Mesenteric fat pad (tissue), 1 donor: ENCODE measurements around the gene TEX11. TPM values are rescaled to one million over a fixed set of nuclear protein-coding genes. Genes with fewer than 3 reads are reported as not detected.
"Not testable (repeated sequence)": the region's sequence is repeated elsewhere in the genome, so short reads cannot be mapped to it uniquely, and the experiment has no call there.

ENCODE experiments used
- DNase-seq: peaks from one replicate; pipeline ENCODE4 v3.0.0-alpha.2; 2020; ENCODE audit warnings: low spot score
- total RNA-seq: library from RNA; stranded (reverse); fragmentation: NEBNext Ultra II Directional; extraction: Animal tissue kit (Norgen Biotek cat#: 25700); gene quantifications from one replicate; pipeline ENCODE4 v1.2.1, GENCODE V29; 2021
- donor health status: DM: yes; HTN: yes; CAD: no.

TEX11 gene
- total RNA-seq, 1 donor from 2014 or later, result not detected

GRCh38 chrX:70762285-70762684 lies 146.2 kb downstream of the TEX11 start:
- DNase-seq, result no peak

GRCh38 chrX:70755850-70756249 lies 152.7 kb downstream of the TEX11 start:
- DNase-seq, result no peak

GRCh38 chrX:70754169-70754848 lies 154.2 kb downstream of the TEX11 start:
- no peak for DNase-seq

GRCh38 chrX:70733774-70734173 lies 174.7 kb downstream of the TEX11 start:
- DNase-seq, result not testable (repeated sequence)

GRCh38 chrX:70727961-70728360 lies 180.6 kb downstream of the TEX11 start:
- not testable (repeated sequence) for DNase-seq

GRCh38 chrX:70720721-70721120 lies 187.8 kb downstream of the TEX11 start:
- DNase-seq, result no peak

GRCh38 chrX:70711336-70711735 lies 197.2 kb downstream of the TEX11 start:
- not testable (repeated sequence) for DNase-seq

- DNase-seq, result no peak
Observed at GRCh38 chrX:70694339-70695122, 214.0 kb downstream of the TEX11 start.

- DNase-seq, result not testable (repeated sequence)
Observed at GRCh38 chrX:70679455-70679854, 229.1 kb downstream of the TEX11 start.

- no peak for DNase-seq
Observed at GRCh38 chrX:70675284-70675683, 233.2 kb downstream of the TEX11 start.

- DNase-seq, result no peak
Observed at GRCh38 chrX:70672326-70672725, 236.2 kb downstream of the TEX11 start.

GRCh38 chrX:70669120-70669519 lies 239.4 kb downstream of the TEX11 start:
- DNase-seq, result no peak

- DNase-seq, result no peak
Observed at GRCh38 chrX:70664726-70665125, 243.8 kb downstream of the TEX11 start.

GRCh38 chrX:70661124-70661523 lies 247.4 kb downstream of the TEX11 start:
- DNase-seq, result not testable (repeated sequence)

GRCh38 chrX:70657546-70657945 lies 251.0 kb downstream of the TEX11 start:
- not testable (repeated sequence) for DNase-seq

GRCh38 chrX:70656304-70656703 lies 252.2 kb downstream of the TEX11 start:
- DNase-seq, result no peak

- not testable (repeated sequence) for DNase-seq
Observed at GRCh38 chrX:70647910-70648309, 260.6 kb downstream of the TEX11 start.

- DNase-seq, result no peak
Observed at GRCh38 chrX:70636218-70636617, 272.3 kb downstream of the TEX11 start.

GRCh38 chrX:70635669-70636068 lies 272.8 kb downstream of the TEX11 start:
- DNase-seq, result no peak

GRCh38 chrX:70635227-70635626 lies 273.3 kb downstream of the TEX11 start:
- DNase-seq, result no peak

- DNase-seq, result no peak
Observed at GRCh38 chrX:70621743-70622142, 286.8 kb downstream of the TEX11 start.

- no peak for DNase-seq
Observed at GRCh38 chrX:70618467-70618866, 290.0 kb downstream of the TEX11 start.

GRCh38 chrX:70613295-70613694 lies 295.2 kb downstream of the TEX11 start:
- DNase-seq, result no peak
